ENCODE results near the gene SGTA. TPM values are rescaled to one million over a fixed set of nuclear protein-coding genes. Genes with fewer than 3 reads are reported as not detected.

The SGTA gene
- total and polyA plus RNA-seq, 2 of the 13 experiments (the other 11 are each of a cell fraction or from before 2014, with no cell fraction given): 43.9 to 47.4 TPM

DNA sequence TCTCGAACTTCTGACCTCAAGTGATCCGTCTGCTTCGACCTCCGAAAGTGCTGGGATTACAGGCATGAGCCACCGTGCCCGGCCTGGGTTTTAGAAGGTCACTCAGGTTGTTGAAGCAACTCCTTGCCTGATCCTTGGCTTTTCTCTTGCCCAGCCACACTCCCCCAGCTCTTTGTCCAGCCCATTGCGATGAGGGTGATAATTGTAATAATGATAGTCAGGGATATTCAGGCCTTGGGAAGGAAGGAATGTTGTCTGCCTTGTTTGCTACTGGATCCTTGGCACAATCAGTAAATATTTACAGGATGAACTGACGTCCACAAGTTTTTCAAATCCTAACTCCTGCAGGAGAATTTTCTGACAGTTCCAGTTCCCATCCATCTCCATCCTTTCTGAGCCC is 4.0 kb upstream of the SGTA start:
- Histone ChIP-seq H3K4me3 (replicated peaks in 1 of 3; ENCODE audit: insufficient read depth in 1 of 3, low read depth in 2 of 3, low read length in 3 of 3) (no peak overlapping the region), H3K4me1 (ENCODE audit: insufficient read depth, low read length) (peaks cover 76% of the 10 kb centered on the region), H3K79me2 (ENCODE audit: insufficient read depth, low read length) (peaks cover 44% of the 10 kb centered on the region), H2AFZ (ENCODE audit: low read length) (no peak overlapping the region), H4K20me1 (ENCODE audit: insufficient read depth, low read length) (peaks cover 15% of the 10 kb centered on the region), H3K4me2 (ENCODE audit: low read depth, low read length) (peak overlapping the region; percentile 38; the same call in 1 of the 2 replicates), H3K36me3 (replicated peaks in 1 of 2; ENCODE audit: control insufficient read depth in 1 of 2, insufficient read depth in 2 of 2, low read length in 2 of 2) (peaks cover 1 to 13% of the 10 kb centered on the region in 2 experiments; a peak in 2 of 5 replicates), H3K9me3 (ENCODE audit: low read length) (no peaks in the 10 kb centered on the region), H3K9ac (ENCODE audit: insufficient read depth, low read depth, low read length) (no peak overlapping the region), H3K27me3 (ENCODE audit: control insufficient read depth in 1 of 2, insufficient read depth in 2 of 2, low read length in 2 of 2) (no peaks in the 10 kb centered on the region; a peak in 1 of 5 replicates), H3K27ac (ENCODE audit: extremely low read length, insufficient read depth, low read length) (no peak overlapping the region)
- ChIA-PET CTCF (ENCODE audit: low intra/inter-chr PET ratio, low total read pairs) (no interaction called here), POLR2A (interaction anchor here (1.2 to 2.2 kb wide), 2 partner anchors 24 to 80 kb away, joined by 3 to 6 read pairs; partner anchors contain the start of gene ZNF556)
- DNase-seq (ENCODE audit: low spot score) (no peak), FAIRE-seq (no peak), ATAC-seq (no peak)
- 84% methylated on average over 8 of the region's 8 CpGs for WGBS (ENCODE audit: low lambda C conversion rate)
- BruUV-seq (replicated peaks): no TSS peak
- in situ Hi-C loops (cut with HindIII; ENCODE audit: extremely low pct_ligation_motif_present, low pct_unique_long_range_greater_than_20kb) (no loop called here), intact Hi-C loops (cut with micrococcal nuclease; ENCODE audit: unreplicated experiment) (no loop called here)
- TF ChIP-seq U2AF2 (IDR thresholded peaks at IDR 0.05; ENCODE audit: low read depth, low read length): no peak
- TF ChIP-seq ZNF7 (CRISPR knock-in tag; IDR thresholded peaks at IDR 0.05): no peak
- TF ChIP-seq, protein P1, sequence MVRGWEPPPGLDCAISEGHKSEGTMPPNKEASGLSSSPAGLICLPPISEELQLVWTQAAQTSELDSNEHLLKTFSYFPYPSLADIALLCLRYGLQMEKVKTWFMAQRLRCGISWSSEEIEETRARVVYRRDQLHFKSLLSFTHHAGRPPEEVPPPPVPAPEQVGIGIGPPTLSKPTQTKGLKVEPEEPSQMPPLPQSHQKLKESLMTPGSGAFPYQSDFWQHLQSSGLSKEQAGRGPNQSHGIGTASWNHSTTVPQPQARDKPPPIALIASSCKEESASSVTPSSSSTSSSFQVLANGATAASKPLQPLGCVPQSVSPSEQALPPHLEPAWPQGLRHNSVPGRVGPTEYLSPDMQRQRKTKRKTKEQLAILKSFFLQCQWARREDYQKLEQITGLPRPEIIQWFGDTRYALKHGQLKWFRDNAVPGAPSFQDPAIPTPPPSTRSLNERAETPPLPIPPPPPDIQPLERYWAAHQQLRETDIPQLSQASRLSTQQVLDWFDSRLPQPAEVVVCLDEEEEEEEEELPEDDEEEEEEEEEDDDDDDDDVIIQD (CRISPR knock-in tag; IDR thresholded peaks at IDR 0.05; ENCODE audit: low read depth): no peak
- no peak for TF ChIP-seq ZNF350 (CRISPR knock-in tag; IDR thresholded peaks at IDR 0.05; ENCODE audit: borderline replicate concordance, low read depth)
- TF ChIP-seq, protein P2, sequence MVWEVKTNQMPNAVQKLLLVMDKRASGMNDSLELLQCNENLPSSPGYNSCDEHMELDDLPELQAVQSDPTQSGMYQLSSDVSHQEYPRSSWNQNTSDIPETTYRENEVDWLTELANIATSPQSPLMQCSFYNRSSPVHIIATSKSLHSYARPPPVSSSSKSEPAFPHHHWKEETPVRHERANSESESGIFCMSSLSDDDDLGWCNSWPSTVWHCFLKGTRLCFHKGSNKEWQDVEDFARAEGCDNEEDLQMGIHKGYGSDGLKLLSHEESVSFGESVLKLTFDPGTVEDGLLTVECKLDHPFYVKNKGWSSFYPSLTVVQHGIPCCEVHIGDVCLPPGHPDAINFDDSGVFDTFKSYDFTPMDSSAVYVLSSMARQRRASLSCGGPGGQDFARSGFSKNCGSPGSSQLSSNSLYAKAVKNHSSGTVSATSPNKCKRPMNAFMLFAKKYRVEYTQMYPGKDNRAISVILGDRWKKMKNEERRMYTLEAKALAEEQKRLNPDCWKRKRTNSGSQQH (CRISPR knock-in tag; IDR thresholded peaks at IDR 0.05; ENCODE audit: low read depth): no peak
- no peak for TF ChIP-seq REL (CRISPR knock-in tag; conservative IDR thresholded peaks at IDR 0.05)
- TF ChIP-seq SOX13 (IDR thresholded peaks at IDR 0.05): no peak
- TF ChIP-seq SOX13 (CRISPR knock-in tag; conservative IDR thresholded peaks at IDR 0.05 in 1 of 2, IDR thresholded peaks at IDR 0.05 in 1 of 2): no peak
- TF ChIP-seq, protein P3, sequence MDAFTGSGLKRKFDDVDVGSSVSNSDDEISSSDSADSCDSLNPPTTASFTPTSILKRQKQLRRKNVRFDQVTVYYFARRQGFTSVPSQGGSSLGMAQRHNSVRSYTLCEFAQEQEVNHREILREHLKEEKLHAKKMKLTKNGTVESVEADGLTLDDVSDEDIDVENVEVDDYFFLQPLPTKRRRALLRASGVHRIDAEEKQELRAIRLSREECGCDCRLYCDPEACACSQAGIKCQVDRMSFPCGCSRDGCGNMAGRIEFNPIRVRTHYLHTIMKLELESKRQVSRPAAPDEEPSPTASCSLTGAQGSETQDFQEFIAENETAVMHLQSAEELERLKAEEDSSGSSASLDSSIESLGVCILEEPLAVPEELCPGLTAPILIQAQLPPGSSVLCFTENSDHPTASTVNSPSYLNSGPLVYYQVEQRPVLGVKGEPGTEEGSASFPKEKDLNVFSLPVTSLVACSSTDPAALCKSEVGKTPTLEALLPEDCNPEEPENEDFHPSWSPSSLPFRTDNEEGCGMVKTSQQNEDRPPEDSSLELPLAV (CRISPR knock-in tag; conservative IDR thresholded peaks at IDR 0.05; ENCODE audit: low read depth): no peak
- no peak for TF ChIP-seq HNRNPH1 (optimal IDR thresholded peaks at IDR 0.05; ENCODE audit: low read depth, low read length)
- no peak for TF ChIP-seq ZNF816 (CRISPR knock-in tag; IDR thresholded peaks at IDR 0.05; ENCODE audit: borderline replicate concordance)
- no peak for TF ChIP-seq ARNT2 (CRISPR knock-in tag; IDR thresholded peaks at IDR 0.05; ENCODE audit: low read depth)
- TF ChIP-seq, protein P4, sequence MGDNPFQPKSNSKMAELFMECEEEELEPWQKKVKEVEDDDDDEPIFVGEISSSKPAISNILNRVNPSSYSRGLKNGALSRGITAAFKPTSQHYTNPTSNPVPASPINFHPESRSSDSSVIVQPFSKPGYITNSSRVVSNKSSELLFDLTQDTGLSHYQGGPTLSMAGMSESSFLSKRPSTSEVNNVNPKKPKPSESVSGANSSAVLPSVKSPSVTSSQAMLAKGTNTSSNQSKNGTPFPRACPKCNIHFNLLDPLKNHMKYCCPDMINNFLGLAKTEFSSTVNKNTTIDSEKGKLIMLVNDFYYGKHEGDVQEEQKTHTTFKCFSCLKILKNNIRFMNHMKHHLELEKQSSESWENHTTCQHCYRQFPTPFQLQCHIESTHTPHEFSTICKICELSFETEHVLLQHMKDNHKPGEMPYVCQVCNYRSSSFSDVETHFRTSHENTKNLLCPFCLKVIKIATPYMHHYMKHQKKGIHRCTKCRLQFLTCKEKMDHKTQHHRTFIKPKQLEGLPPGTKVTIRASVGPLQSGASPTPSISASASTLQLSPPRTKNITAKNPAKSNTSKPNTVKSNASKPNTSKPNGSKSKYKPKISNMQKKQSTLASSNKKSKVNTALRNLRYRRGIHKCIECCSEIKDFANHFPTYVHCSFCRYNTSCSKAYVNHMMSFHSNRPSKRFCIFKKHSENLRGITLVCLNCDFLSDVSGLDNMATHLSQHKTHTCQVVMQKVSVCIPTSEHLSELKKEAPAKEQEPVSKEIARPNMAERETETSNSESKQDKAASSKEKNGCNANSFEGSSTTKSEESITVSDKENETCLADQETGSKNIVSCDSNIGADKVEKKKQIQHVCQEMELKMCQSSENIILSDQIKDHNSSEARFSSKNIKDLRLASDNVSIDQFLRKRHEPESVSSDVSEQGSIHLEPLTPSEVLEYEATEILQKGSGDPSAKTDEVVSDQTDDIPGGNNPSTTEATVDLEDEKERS (CRISPR knock-in tag; IDR thresholded peaks at IDR 0.05): no peak
- TF ChIP-seq ZNF557 (CRISPR knock-in tag; IDR thresholded peaks at IDR 0.05): no peak
- TF ChIP-seq POGZ (CRISPR knock-in tag; IDR thresholded peaks at IDR 0.05): no peak
- TF ChIP-seq, protein P5, sequence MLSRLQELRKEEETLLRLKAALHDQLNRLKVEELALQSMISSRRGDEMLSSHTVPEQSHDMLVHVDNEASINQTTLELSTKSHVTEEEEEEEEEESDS (CRISPR knock-in tag; IDR thresholded peaks at IDR 0.05; ENCODE audit: borderline replicate concordance): no peak

Measured in HepG2 (cell line).